SK-N-SH treated with all-trans-retinoic acid at 6 μM for 48 hours (cell line): ENCODE measurements around the gene LRP3.

Experiments
- ATAC-seq: fragments of 200-7000 bp; cut with Tn5 transposase; 3 replicates; pipeline ENCODE4 v1.9.1; 2020; ENCODE audit warnings: mild to moderate bottlenecking, moderate library complexity
- ARNTL ChIP-seq: fragments of 450-650 bp; formaldehyde crosslinking; IDR thresholded peaks from 2 replicates; pipeline ENCODE4 v1.5.0; 2020; ENCODE audit warnings: low read depth, mild to moderate bottlenecking, moderate library complexity, borderline replicate concordance
- CREB5 ChIP-seq: fragments of 250-450 bp; sonication (Bioruptor Pico); IDR thresholded peaks from 2 replicates; pipeline ENCODE4 v1.5.1; 2020; ENCODE audit warnings: low read depth, mild to moderate bottlenecking, moderate library complexity
- CSDC2 ChIP-seq: fragments of 250-450 bp; sonication (Bioruptor Pico); IDR thresholded peaks from 2 replicates; pipeline ENCODE4 v1.5.0; 2020; ENCODE audit warnings: mild to moderate bottlenecking, moderate library complexity
- CSRNP3 ChIP-seq: fragments of 250-450 bp; sonication (Bioruptor Pico); IDR thresholded peaks from 2 replicates; pipeline ENCODE4 v1.5.1; 2021; ENCODE audit warnings: mild to moderate bottlenecking, moderate library complexity
- ESRRG ChIP-seq: fragments of 250-450 bp; sonication (Bioruptor Pico); IDR thresholded peaks from 2 replicates; pipeline ENCODE4 v1.6.1; 2021; ENCODE audit warnings: mild to moderate bottlenecking
- GLIS3 ChIP-seq: fragments of 250-450 bp; sonication (Bioruptor Pico); IDR thresholded peaks from 2 replicates; pipeline ENCODE4 v1.5.0; 2020; ENCODE audit warnings: mild to moderate bottlenecking, moderate library complexity
- ISL1 ChIP-seq: fragments of 250-450 bp; sonication (Bioruptor Pico); IDR thresholded peaks from 2 replicates; pipeline ENCODE4 v2.1.2; 2022; ENCODE audit warnings: mild to moderate bottlenecking, moderate library complexity
- OSR1 ChIP-seq: fragments of 250-450 bp; sonication (Bioruptor Pico); IDR thresholded peaks from 2 replicates; pipeline ENCODE4 v1.8.0; 2022; ENCODE audit warnings: moderate library complexity, mild to moderate bottlenecking, inconsistent platforms
- PATZ1 ChIP-seq: fragments of 250-450 bp; sonication (Bioruptor Pico); IDR thresholded peaks from 2 replicates; pipeline ENCODE4 v1.8.0; 2020; ENCODE audit warnings: mild to moderate bottlenecking, moderate library complexity, borderline replicate concordance
- PPARA ChIP-seq: fragments of 250-450 bp; sonication (Bioruptor Pico); IDR thresholded peaks from 2 replicates; pipeline ENCODE4 v1.5.0; 2020; ENCODE audit warnings: mild to moderate bottlenecking, borderline replicate concordance
- RARB ChIP-seq: fragments of 250-450 bp; sonication (Bioruptor Pico); IDR thresholded peaks from 2 replicates; pipeline ENCODE4 v1.8.0; 2021; ENCODE audit warnings: mild to moderate bottlenecking, moderate library complexity
- SNAI2 ChIP-seq: fragments of 250-450 bp; sonication (Bioruptor Pico); IDR thresholded peaks from 2 replicates; pipeline ENCODE4 v1.5.0; 2020; ENCODE audit warnings: mild to moderate bottlenecking, moderate library complexity
- TCF4 ChIP-seq: fragments of 250-450 bp; sonication (Bioruptor Pico); IDR thresholded peaks from 2 replicates; pipeline ENCODE4 v1.8.0; 2021; ENCODE audit warnings: mild to moderate bottlenecking, moderate library complexity, borderline replicate concordance
- TOX ChIP-seq: fragments of 250-450 bp; sonication (Bioruptor Pico); IDR thresholded peaks from 2 replicates; pipeline ENCODE4 v1.8.0; 2021; ENCODE audit warnings: mild to moderate bottlenecking, moderate library complexity, borderline replicate concordance
- ZC3H10 ChIP-seq: fragments of 250-450 bp; sonication (Bioruptor Pico); IDR thresholded peaks from 2 replicates; pipeline ENCODE4 v1.5.1; 2021; ENCODE audit warnings: mild to moderate bottlenecking, moderate library complexity
- ZFP30 ChIP-seq: fragments of 450-650 bp; formaldehyde crosslinking; IDR thresholded peaks from 2 replicates; pipeline ENCODE4 v1.5.0; 2022; ENCODE audit warnings: mild to moderate bottlenecking, moderate library complexity
- ZNF565 ChIP-seq: fragments of 450-650 bp; formaldehyde crosslinking; conservative IDR thresholded peaks from 2 replicates; pipeline ENCODE4 v1.5.0; 2020; ENCODE audit warnings: low read depth, mild to moderate bottlenecking, moderate library complexity
- ZNF8 ChIP-seq: fragments of 450-650 bp; formaldehyde crosslinking; IDR thresholded peaks from 2 replicates; pipeline ENCODE4 v1.5.0; 2020; ENCODE audit warnings: mild to moderate bottlenecking, moderate library complexity
- TF ChIP-seq, protein P1 (sequence below): fragments of 250-450 bp; sonication (Bioruptor Pico); IDR thresholded peaks from 2 replicates; pipeline ENCODE4 v1.5.0; 2020; ENCODE audit warnings: mild to moderate bottlenecking, moderate library complexity
- TF ChIP-seq, protein P2 (sequence below): fragments of 250-450 bp; sonication (Bioruptor Pico); IDR thresholded peaks from 2 replicates; pipeline ENCODE4 v1.8.0; 2021; ENCODE audit warnings: low read depth, mild to moderate bottlenecking, moderate library complexity, borderline replicate concordance

LRP3 gene

GRCh38 chr19:33203529-33203928, 9.4 kb downstream of the LRP3 start (continued):
- TF ChIP-seq PATZ1, result no peak

GRCh38 chr19:33204136-33204973, 10.2 kb downstream of the LRP3 start:
- ATAC-seq, result no peak
- no peak for TF ChIP-seq GLIS3
- no peak for TF ChIP-seq ZNF565 (CRISPR knock-in tag)
- no peak for TF ChIP-seq SNAI2 (CRISPR knock-in tag)
- no peak for TF ChIP-seq TCF4 (CRISPR knock-in tag)
- TF ChIP-seq PATZ1, result no peak
- TF ChIP-seq CSDC2, result no peak
- TF ChIP-seq ZNF8, result no peak
- TF ChIP-seq PPARA (CRISPR knock-in tag), result no peak
- no peak for TF ChIP-seq ISL1 (CRISPR knock-in tag)
- TF ChIP-seq ARNTL, result no peak
- no peak for TF ChIP-seq RARB (CRISPR knock-in tag)
- TF ChIP-seq CSRNP3, result no peak

- TF ChIP-seq SNAI2 (CRISPR knock-in tag) (no peak), ZC3H10 (CRISPR knock-in tag) (no peak), ARNTL (no peak), OSR1 (CRISPR knock-in tag) (no peak), GLIS3 (no peak), PATZ1 (no peak), CREB5 (CRISPR knock-in tag) (no peak), ZNF8 (no peak), ZFP30 (CRISPR knock-in tag) (no peak), ESRRG (no peak), RARB (CRISPR knock-in tag) (no peak), TCF4 (CRISPR knock-in tag) (no peak), PPARA (CRISPR knock-in tag) (no peak), CSDC2 (no peak), ISL1 (CRISPR knock-in tag) (no peak), TOX (no peak)
- TF ChIP-seq, protein P1, sequence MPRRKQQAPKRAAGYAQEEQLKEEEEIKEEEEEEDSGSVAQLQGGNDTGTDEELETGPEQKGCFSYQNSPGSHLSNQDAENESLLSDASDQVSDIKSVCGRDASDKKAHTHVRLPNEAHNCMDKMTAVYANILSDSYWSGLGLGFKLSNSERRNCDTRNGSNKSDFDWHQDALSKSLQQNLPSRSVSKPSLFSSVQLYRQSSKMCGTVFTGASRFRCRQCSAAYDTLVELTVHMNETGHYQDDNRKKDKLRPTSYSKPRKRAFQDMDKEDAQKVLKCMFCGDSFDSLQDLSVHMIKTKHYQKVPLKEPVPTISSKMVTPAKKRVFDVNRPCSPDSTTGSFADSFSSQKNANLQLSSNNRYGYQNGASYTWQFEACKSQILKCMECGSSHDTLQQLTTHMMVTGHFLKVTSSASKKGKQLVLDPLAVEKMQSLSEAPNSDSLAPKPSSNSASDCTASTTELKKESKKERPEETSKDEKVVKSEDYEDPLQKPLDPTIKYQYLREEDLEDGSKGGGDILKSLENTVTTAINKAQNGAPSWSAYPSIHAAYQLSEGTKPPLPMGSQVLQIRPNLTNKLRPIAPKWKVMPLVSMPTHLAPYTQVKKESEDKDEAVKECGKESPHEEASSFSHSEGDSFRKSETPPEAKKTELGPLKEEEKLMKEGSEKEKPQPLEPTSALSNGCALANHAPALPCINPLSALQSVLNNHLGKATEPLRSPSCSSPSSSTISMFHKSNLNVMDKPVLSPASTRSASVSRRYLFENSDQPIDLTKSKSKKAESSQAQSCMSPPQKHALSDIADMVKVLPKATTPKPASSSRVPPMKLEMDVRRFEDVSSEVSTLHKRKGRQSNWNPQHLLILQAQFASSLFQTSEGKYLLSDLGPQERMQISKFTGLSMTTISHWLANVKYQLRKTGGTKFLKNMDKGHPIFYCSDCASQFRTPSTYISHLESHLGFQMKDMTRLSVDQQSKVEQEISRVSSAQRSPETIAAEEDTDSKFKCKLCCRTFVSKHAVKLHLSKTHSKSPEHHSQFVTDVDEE, result no peak
- TF ChIP-seq, protein P2, sequence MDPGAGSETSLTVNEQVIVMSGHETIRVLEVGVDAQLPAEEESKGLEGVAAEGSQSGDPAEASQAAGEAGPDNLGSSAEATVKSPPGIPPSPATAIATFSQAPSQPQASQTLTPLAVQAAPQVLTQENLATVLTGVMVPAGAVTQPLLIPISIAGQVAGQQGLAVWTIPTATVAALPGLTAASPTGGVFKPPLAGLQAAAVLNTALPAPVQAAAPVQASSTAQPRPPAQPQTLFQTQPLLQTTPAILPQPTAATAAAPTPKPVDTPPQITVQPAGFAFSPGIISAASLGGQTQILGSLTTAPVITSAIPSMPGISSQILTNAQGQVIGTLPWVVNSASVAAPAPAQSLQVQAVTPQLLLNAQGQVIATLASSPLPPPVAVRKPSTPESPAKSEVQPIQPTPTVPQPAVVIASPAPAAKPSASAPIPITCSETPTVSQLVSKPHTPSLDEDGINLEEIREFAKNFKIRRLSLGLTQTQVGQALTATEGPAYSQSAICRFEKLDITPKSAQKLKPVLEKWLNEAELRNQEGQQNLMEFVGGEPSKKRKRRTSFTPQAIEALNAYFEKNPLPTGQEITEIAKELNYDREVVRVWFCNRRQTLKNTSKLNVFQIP (CRISPR knock-in tag), result no peak
- TF ChIP-seq, all 23 proteins: peak for 0
- ATAC-seq, result no peak
Observed at GRCh38 chr19:33205110-33205509, 11.0 kb downstream of the LRP3 start.
